ENCODE data around the gene ANGPTL4. TPM values are rescaled to one million over a fixed set of nuclear protein-coding genes. Genes with fewer than 3 reads are reported as not detected.
"Not testable (repeated sequence)": the region's sequence is repeated elsewhere in the genome, so short reads cannot be mapped to it uniquely, and the experiment has no call there.

Gene ANGPTL4
- total RNA-seq, 1 experiment from 2014 or later: 1.7 TPM

DNA sequence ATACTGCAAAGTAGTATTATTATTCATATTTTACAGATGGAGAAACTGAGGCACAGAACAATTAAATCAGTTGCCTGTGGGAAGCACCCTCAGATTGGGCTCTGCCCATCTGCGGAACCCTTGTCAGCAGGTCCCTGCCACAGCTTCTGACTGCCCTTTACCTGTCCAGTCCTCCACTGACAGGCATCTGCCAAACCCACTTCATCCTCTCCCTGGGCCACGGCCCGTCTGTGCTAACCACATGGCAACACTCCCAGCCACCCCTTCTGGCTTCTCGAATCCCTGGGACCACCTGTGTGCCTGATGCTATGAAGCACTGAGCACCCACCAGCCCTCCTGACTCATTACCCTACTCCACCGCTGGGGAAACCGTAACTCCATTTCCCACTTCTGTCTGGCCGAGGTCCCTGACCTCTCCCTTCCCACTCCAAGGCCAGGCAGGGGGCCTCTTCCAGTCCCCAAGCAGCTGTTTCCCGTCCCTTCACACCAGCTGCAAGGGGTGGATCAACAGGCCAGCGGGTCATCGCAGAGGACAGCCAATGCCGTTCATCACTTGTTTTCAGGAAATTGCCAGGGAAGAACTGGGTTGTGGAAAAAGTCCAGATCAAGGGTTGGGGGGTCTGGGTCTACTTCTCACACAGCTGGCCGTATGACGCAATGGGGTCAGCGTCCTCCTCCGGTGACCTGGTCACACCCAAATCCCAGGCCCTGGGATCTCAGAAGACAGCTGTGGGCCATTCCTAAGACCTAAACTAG lies 23.4 kb upstream of the ANGPTL4 start:
- CTCF ChIA-PET: no interaction called here
- no peak for DNase-seq (ENCODE audit: low spot score)
- H3K27me3 ChIP-seq (replicated peaks; ENCODE audit: insufficient read depth, low read depth, low read length, poor library complexity): peaks cover 5% of the 10 kb centered on the region
- H3K4me3 ChIP-seq (ENCODE audit: low read depth, low read length, poor library complexity, severe bottlenecking): no peak overlapping the region
- intact Hi-C loops (cut with micrococcal nuclease; ENCODE audit: unreplicated experiment): no loop called here
- H3K9me3 ChIP-seq (ENCODE audit: low read depth, low read length, poor library complexity, severe bottlenecking): no peaks in the 10 kb centered on the region
- TF ChIP-seq EZH2 (IDR thresholded peaks at IDR 0.05; ENCODE audit: borderline replicate concordance, low read depth, low read length, poor library complexity, severe bottlenecking): no peak
- TF ChIP-seq, protein P1, sequence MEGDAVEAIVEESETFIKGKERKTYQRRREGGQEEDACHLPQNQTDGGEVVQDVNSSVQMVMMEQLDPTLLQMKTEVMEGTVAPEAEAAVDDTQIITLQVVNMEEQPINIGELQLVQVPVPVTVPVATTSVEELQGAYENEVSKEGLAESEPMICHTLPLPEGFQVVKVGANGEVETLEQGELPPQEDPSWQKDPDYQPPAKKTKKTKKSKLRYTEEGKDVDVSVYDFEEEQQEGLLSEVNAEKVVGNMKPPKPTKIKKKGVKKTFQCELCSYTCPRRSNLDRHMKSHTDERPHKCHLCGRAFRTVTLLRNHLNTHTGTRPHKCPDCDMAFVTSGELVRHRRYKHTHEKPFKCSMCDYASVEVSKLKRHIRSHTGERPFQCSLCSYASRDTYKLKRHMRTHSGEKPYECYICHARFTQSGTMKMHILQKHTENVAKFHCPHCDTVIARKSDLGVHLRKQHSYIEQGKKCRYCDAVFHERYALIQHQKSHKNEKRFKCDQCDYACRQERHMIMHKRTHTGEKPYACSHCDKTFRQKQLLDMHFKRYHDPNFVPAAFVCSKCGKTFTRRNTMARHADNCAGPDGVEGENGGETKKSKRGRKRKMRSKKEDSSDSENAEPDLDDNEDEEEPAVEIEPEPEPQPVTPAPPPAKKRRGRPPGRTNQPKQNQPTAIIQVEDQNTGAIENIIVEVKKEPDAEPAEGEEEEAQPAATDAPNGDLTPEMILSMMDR (conservative IDR thresholded peaks at IDR 0.05; ENCODE audit: low read depth, low read length): no peak
- H3K27ac ChIP-seq (ENCODE audit: low read depth, low read length, poor library complexity, severe bottlenecking): no peak overlapping the region
- POLR2A ChIA-PET (ENCODE audit: low non-redundant PET): no interaction called here
- no TSS peak for BruUV-seq (replicated peaks)
- no peaks in the 10 kb centered on the region for H3K4me1 ChIP-seq (ENCODE audit: insufficient read depth, low read length, poor library complexity, severe bottlenecking)
- no peaks in the 10 kb centered on the region for H3K36me3 ChIP-seq (ENCODE audit: insufficient read depth, low read length, poor library complexity, severe bottlenecking)

DNA sequence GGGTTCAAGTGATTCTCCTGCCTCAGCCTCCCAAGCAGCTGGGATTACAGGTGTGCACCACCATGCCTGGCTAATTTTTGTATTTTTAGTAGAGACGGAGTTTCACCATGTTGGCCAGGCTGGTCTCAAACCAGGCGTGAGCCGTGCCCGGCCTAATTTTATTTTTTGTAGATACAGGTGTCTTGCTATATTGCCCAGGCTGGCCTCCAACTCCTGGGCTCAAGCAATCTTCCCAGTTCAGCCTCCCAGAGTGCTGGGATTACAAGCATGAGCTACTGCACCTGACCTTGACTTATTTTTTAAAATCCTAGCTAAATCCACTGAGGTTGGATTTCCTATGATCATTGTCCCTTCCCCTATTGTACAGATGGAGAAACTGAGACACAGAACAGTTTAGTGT lies 22.5 kb upstream of the ANGPTL4 start:
- BruUV-seq (replicated peaks); intact Hi-C loops (cut with micrococcal nuclease; ENCODE audit: unreplicated experiment); H3K36me3 ChIP-seq (ENCODE audit: insufficient read depth, low read length, poor library complexity, severe bottlenecking); CTCF ChIA-PET; H3K27me3 ChIP-seq (replicated peaks; ENCODE audit: insufficient read depth, low read depth, low read length, poor library complexity); DNase-seq (ENCODE audit: low spot score); H3K27ac ChIP-seq (ENCODE audit: low read depth, low read length, poor library complexity, severe bottlenecking); H3K9me3 ChIP-seq (ENCODE audit: low read depth, low read length, poor library complexity, severe bottlenecking); H3K4me3 ChIP-seq (ENCODE audit: low read depth, low read length, poor library complexity, severe bottlenecking); H3K4me1 ChIP-seq (ENCODE audit: insufficient read depth, low read length, poor library complexity, severe bottlenecking): not testable (repeated sequence)
- POLR2A ChIA-PET (ENCODE audit: low non-redundant PET): interaction anchor here (0.6 kb wide), 1 partner anchor 15 kb away, joined by 4 read pairs; no protein-coding TSS in a partner anchor

GRCh38 chr19:8342316-8342683 lies 21.7 kb upstream of the ANGPTL4 start:
- ChIA-PET POLR2A (ENCODE audit: low non-redundant PET) (no interaction called here), CTCF (no interaction called here)
- TF ChIP-seq, protein P1 (conservative IDR thresholded peaks at IDR 0.05; ENCODE audit: low read depth, low read length): no peak
- TF ChIP-seq EZH2 (IDR thresholded peaks at IDR 0.05; ENCODE audit: borderline replicate concordance, low read depth, low read length, poor library complexity, severe bottlenecking): no peak
- DNase-seq (ENCODE audit: low spot score): no peak
- H3K4me1 ChIP-seq (ENCODE audit: insufficient read depth, low read length, poor library complexity, severe bottlenecking): no peaks in the 10 kb centered on the region
- H3K27me3 ChIP-seq (replicated peaks; ENCODE audit: insufficient read depth, low read depth, low read length, poor library complexity): no peaks in the 10 kb centered on the region
- no peaks in the 10 kb centered on the region for H3K36me3 ChIP-seq (ENCODE audit: insufficient read depth, low read length, poor library complexity, severe bottlenecking)
- no peaks in the 10 kb centered on the region for H3K9me3 ChIP-seq (ENCODE audit: low read depth, low read length, poor library complexity, severe bottlenecking)
- H3K4me3 ChIP-seq (ENCODE audit: low read depth, low read length, poor library complexity, severe bottlenecking): peak overlapping the region; percentile 55
- no peak overlapping the region for H3K27ac ChIP-seq (ENCODE audit: low read depth, low read length, poor library complexity, severe bottlenecking)
- no TSS peak for BruUV-seq (replicated peaks)
- intact Hi-C loops (cut with micrococcal nuclease; ENCODE audit: unreplicated experiment): no loop called here

All from A673 (cell line).